Stimulated activated naive CD8-positive, alpha-beta T cell treated with anti-CD3 and anti-CD28 coated beads, Interleukin-15, amount 100 ng/mL, for 72 hours (primary cell): Measurements from ENCODE around the gene PMM2.
"Not testable (repeated sequence)": the region's sequence is repeated elsewhere in the genome, so short reads cannot be mapped to it uniquely, and the experiment has no call there.

Experiments
- ATAC-seq: fragments of 150-1000 bp; cut with Tn5 transposase; 2 replicates; pipeline ENCODE4 v1.10.0; 2021; ENCODE audit warnings: mild to moderate bottlenecking, moderate library complexity
- DNase-seq, 2 donors: peaks; one replicate each; pipeline ENCODE4 v3.0.0; 2021 to 2022
- H3K27ac Mint-ChIP-seq, 2 donors: one replicate each; pipeline ENCODE4 v1.8.0; 2022; ENCODE audit warnings: mild to moderate bottlenecking in 2 of 2, mixed read lengths in 2 of 2, moderate library complexity in 2 of 2
- H3K27me3 Mint-ChIP-seq: one replicate; pipeline ENCODE4 v1.8.0; 2022; ENCODE audit warnings: mixed read lengths
- H3K4me1 Mint-ChIP-seq: one replicate; pipeline ENCODE4 v1.8.0; 2022; ENCODE audit warnings: mild to moderate bottlenecking, mixed read lengths
- H3K4me3 Mint-ChIP-seq, 2 donors: one replicate each; pipeline ENCODE4 v1.8.0; 2022; ENCODE audit warnings: mild to moderate bottlenecking in 2 of 2, mixed read lengths in 2 of 2, moderate library complexity in 1 of 2
- H3K9me3 Mint-ChIP-seq, 2 donors: one replicate each; pipeline ENCODE4 v1.8.0; 2022; ENCODE audit warnings: mixed read lengths in 2 of 2

Gene PMM2

DNA sequence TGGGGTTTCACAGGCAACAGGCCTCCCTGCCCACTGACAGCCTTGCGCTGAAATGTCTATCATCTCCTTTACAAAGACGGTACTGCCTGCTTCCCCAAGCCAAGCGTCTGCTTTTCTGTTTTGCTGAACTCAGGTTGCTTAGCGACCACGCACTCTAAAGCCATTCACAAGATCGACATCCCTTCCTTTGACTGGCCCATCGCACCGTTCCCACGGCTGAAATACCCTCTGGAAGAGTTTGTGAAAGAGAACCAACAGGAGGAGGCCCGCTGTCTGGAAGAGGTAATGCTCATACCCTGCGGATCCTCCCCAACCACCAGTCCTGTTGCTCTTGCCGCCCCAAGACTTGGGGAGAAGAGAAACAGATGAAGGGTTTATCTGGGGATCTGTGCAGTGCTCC lies 28.9 kb upstream of the PMM2 start:
- Mint-ChIP-seq H3K27me3 (no peaks in the 10 kb centered on the region), H3K4me3 (no peak overlapping the region)
- ATAC-seq: no peak

DNA sequence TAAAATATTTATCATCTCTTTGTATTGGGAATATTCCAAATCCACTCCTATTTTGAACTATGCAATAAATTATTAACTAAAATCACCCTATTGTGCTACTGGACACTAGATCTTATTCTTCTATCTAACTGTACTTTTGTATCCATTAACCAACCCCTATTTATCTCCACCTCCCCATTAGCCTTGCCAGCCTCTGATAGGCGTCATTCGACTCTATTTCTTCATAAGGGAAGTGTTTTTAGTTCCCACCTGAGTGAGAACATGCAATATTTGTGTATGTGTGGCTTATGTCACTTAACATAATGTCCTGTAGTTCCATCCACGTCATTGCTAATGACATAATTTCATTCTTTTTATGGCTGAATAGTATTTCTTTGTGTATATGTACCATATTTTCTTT lies 24.1 kb upstream of the PMM2 start:
- Mint-ChIP-seq H3K4me1 (no peaks in the 10 kb centered on the region), H3K9me3 (no peaks in the 10 kb centered on the region), H3K4me3 (no peak overlapping the region), H3K27ac (no peak overlapping the region), H3K27me3 (no peaks in the 10 kb centered on the region)
- DNase-seq: no peak
- no peak for ATAC-seq

More for the DNA sequence above, 28.9 kb upstream of the PMM2 start:
- Mint-ChIP-seq H3K9me3 (no peaks in the 10 kb centered on the region), H3K27ac (no peak overlapping the region), H3K4me1 (no peaks in the 10 kb centered on the region)
- DNase-seq: no peak

- Mint-ChIP-seq H3K4me1 (no peaks in the 10 kb centered on the region), H3K9me3 (no peaks in the 10 kb centered on the region), H3K27me3 (no peaks in the 10 kb centered on the region), H3K4me3 (no peak overlapping the region), H3K27ac (no peak overlapping the region)
- DNase-seq: no peak
- ATAC-seq: no peak
Observed at GRCh38 chr16:8774208-8774607, 23.4 kb upstream of the PMM2 start.

- H3K27ac Mint-ChIP-seq: no peak overlapping the region
- no peak overlapping the region for H3K4me3 Mint-ChIP-seq
- no peaks in the 10 kb centered on the region for H3K27me3 Mint-ChIP-seq
- ATAC-seq (no peak), DNase-seq (no peak)
- no peaks in the 10 kb centered on the region for H3K4me1 Mint-ChIP-seq
- H3K9me3 Mint-ChIP-seq: no peaks in the 10 kb centered on the region
Observed at GRCh38 chr16:8775359-8775758, 22.3 kb upstream of the PMM2 start.

GRCh38 chr16:8776129-8776584 lies 21.5 kb upstream of the PMM2 start:
- Mint-ChIP-seq H3K27ac (no peak overlapping the region), H3K27me3 (no peaks in the 10 kb centered on the region), H3K4me3 (no peak overlapping the region), H3K9me3 (no peaks in the 10 kb centered on the region), H3K4me1 (no peaks in the 10 kb centered on the region)
- ATAC-seq: no peak
- DNase-seq: no peak

DNA sequence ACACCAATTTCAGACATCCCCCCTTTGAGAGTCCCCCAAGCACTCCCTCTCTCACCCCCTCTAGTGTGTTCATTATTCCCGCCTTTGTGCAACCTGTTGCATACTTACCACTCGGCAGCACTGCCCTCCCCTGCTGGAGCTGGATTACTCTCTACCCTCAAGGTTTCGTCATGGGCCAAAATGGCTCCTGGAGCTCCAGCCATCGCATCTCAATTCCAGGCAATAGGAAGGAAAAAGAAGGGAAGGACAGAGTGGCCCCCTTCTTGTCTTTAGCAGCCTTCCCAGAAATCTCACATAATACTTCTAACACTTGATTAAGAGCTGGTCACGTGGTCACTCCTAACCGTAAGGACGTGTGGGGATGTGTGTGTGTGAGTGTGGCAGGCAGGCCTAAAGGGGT lies 20.4 kb upstream of the PMM2 start:
- no peaks in the 10 kb centered on the region for H3K9me3 Mint-ChIP-seq
- H3K4me1 Mint-ChIP-seq: no peaks in the 10 kb centered on the region
- no peak for ATAC-seq
- no peak for DNase-seq
- no peak overlapping the region for H3K4me3 Mint-ChIP-seq
- no peak overlapping the region for H3K27ac Mint-ChIP-seq
- no peaks in the 10 kb centered on the region for H3K27me3 Mint-ChIP-seq

DNA sequence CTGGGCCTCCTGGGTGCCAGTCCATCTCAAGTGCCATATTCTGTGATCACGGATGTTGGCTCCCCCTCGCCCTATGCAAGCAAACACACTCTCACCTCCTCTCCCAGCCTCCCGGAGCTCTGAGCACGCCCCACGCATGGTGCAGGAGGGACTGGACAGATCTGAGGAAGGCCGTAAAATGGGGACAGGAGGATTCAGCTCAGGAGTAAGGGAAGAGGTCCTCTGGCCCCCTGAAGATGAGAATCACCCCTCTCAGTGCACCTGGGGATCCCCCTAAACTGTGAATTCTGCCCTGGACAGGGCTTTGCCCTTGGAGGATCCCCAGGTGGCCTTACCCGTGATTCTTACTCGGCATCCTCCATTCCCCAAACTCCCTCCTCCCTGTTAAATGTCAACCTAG lies 15.8 kb upstream of the PMM2 start:
- ATAC-seq (no peak), DNase-seq (no peak)
- Mint-ChIP-seq H3K9me3 (no peaks in the 10 kb centered on the region), H3K4me3 (no peak overlapping the region), H3K27me3 (no peaks in the 10 kb centered on the region), H3K27ac (no peak overlapping the region), H3K4me1 (no peaks in the 10 kb centered on the region)

DNA sequence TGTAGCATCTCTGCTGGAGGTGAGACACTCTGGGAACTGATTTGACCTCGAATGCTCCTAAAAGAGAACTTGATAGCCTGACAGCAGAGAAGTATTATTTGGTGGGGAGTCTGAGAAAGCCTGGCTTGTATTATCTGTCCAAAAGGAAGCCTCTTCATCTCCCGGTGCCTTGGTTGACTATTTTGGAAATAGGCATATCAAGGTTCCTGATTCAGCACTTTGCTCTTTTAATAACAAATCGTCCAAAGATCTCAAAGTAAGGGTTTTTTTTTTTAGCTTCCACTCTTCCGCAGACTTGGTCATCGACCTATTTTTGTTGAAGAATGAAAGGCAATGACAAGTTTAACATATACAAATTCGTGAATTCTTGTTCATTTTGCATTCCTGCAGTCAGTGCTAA lies 15.0 kb upstream of the PMM2 start:
- no peaks in the 10 kb centered on the region for H3K27me3 Mint-ChIP-seq
- H3K9me3 Mint-ChIP-seq: no peaks in the 10 kb centered on the region
- no peak overlapping the region for H3K4me3 Mint-ChIP-seq
- DNase-seq (no peak), ATAC-seq (no peak)
- H3K4me1 Mint-ChIP-seq: no peaks in the 10 kb centered on the region
- H3K27ac Mint-ChIP-seq: peak overlapping the region in 1 of 2 donors; percentile 22

DNA sequence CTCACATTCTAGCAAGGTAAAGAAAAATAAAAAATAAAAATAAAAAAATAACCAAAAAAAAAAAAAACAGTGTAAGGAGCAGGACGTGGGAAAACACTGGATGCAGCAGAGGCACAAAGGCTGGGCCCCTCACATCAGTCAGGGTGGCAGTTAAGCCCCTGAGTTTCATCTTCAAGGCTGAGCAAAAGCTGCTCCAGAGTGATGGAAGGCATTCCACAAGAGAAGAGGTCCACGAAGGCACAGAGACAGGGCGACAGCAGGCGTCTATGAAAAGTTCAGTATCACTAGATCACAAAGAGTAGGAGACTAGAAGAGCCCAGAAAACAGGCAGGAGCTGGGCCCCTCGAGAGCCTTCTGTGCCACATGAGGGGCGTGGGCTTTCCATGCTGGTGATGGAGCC lies 12.2 kb upstream of the PMM2 start:
- Mint-ChIP-seq H3K4me1 (no peaks in the 10 kb centered on the region), H3K4me3 (no peak overlapping the region), H3K27ac (peak overlapping the region in 1 of 2 donors; percentile 93), H3K9me3 (no peaks in the 10 kb centered on the region), H3K27me3 (no peaks in the 10 kb centered on the region)
- no peak for DNase-seq
- no peak for ATAC-seq

DNA sequence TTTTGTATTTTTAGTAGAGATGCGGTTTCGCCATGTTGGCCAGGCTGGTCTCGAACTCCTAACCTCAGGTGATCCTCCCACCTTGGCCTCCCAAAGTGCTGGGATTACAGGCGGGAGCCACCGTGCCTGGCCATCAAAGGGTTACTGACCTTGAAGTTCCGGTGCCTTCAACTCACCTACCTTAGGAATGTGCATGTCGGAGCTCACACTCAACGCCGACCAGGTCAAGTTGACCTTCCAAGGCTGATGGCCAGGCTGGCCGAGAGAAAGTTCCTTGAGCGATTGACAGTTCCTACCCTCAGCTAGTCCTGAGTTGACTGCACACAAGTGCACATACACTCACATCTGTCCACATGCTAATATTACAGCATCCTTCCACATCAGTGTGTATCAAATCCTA lies 11.3 kb upstream of the PMM2 start:
- not testable (repeated sequence) for H3K27ac Mint-ChIP-seq, H3K4me3 Mint-ChIP-seq, ATAC-seq, H3K9me3 Mint-ChIP-seq, DNase-seq, H3K4me1 Mint-ChIP-seq, H3K27me3 Mint-ChIP-seq

- Mint-ChIP-seq H3K9me3 (no peaks in the 10 kb centered on the region), H3K27me3 (no peaks in the 10 kb centered on the region), H3K4me3 (no peak overlapping the region), H3K27ac (no peak overlapping the region), H3K4me1 (no peaks in the 10 kb centered on the region)
- DNase-seq (no peak), ATAC-seq (no peak)
Observed at GRCh38 chr16:8788578-8789172, 9.0 kb upstream of the PMM2 start.

DNA sequence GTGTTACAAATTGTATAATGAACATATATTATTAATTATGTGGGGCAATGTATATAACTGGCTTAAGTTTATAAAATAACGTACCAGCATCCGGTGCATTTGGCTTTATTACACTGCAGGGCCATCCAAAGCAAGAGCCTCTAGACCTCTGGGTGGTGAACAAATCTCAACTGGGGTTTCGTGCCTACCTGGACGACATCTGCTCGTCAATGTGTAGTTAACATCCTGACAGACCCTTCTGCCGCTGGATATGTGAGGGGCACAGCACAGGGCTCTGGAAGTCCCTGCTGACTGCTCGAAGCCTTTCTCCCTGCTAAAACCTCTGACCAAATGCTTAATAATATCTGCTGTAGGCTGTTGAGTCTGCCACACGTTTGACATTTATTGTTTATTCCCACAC lies 2.5 kb upstream of the PMM2 start:
- Mint-ChIP-seq H3K27ac (no peak overlapping the region), H3K9me3 (no peaks in the 10 kb centered on the region), H3K4me3 (no peak overlapping the region), H3K4me1 (peaks cover 41% of the 10 kb centered on the region), H3K27me3 (no peaks in the 10 kb centered on the region)
- no peak for ATAC-seq
- no peak for DNase-seq

GRCh38 chr16:8795818-8796217 lies 1.8 kb upstream of the PMM2 start:
- Mint-ChIP-seq H3K4me1 (peaks cover 41% of the 10 kb centered on the region), H3K27me3 (no peaks in the 10 kb centered on the region), H3K4me3 (peak overlapping the region in 1 of 2 donors; percentile 97), H3K9me3 (no peaks in the 10 kb centered on the region), H3K27ac (no peak overlapping the region)
- no peak for ATAC-seq
- no peak for DNase-seq

GRCh38 chr16:8796469-8797363 lies 923 bp upstream of the PMM2 start:
- Mint-ChIP-seq H3K4me3 (peak overlapping the region; percentile 92 to 97), H3K9me3 (no peaks in the 10 kb centered on the region), H3K4me1 (peaks cover 41% of the 10 kb centered on the region), H3K27ac (peak overlapping the region; percentile 96 to 97), H3K27me3 (no peaks in the 10 kb centered on the region)
- DNase-seq: no peak
- ATAC-seq: no peak

DNA sequence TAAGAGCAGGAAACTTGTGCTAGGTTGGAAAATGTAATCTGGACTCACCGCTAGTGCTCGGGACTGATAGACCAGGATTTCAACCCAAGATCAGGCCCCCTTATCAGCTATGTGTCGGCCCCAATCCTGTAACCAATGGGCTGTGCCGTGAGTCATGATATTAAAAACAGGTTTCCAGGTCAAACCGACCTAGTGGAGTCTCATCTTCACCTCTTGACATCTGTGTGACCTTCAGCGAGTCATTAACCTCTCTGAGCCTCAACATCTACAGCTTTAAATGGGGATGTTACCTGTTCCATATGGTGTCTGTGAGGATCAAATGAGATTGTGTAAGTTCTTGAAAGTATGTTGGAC lies 512 bp downstream of the PMM2 start:
- Mint-ChIP-seq H3K4me3 (peak overlapping the region; percentile 92 to 97), H3K4me1 (peaks cover 51% of the 10 kb centered on the region), H3K9me3 (no peaks in the 10 kb centered on the region), H3K27ac (peak overlapping the region; percentile 96 to 97), H3K27me3 (no peaks in the 10 kb centered on the region)
- peak; percentile 34 for ATAC-seq
- no peak for DNase-seq

- ATAC-seq (no peak), DNase-seq (no peak)
- peaks cover 54% of the 10 kb centered on the region for H3K4me1 Mint-ChIP-seq
- H3K4me3 Mint-ChIP-seq: peak overlapping the region; percentile 92 to 97
- H3K27ac Mint-ChIP-seq: peak overlapping the region; percentile 96 to 97
- H3K9me3 Mint-ChIP-seq: no peaks in the 10 kb centered on the region
- H3K27me3 Mint-ChIP-seq: no peaks in the 10 kb centered on the region
Observed at GRCh38 chr16:8798535-8799157, 1.0 kb downstream of the PMM2 start.
